RWPE1 (cell line): ENCODE measurements around the gene ZNF177.

Source experiments
- CTCF ChIA-PET: fragments of 350-600 bp; sonication (Branson Sonifier 250); formaldehyde crosslinking; extraction: SDS; loops from one replicate; lab custom pipeline; 2021; lab: Yijun Ruan, JAX
- POLR2A ChIA-PET: fragments of 400-600 bp; formaldehyde crosslinking; extraction: SDS; loops from one replicate; lab custom pipeline; 2020; ENCODE audit warnings: antibody characterized with exemption; ENCODE audit not compliant: low non-redundant PET; lab: Yijun Ruan, JAX
- DNase-seq: peaks from one replicate; pipeline ENCODE4 v3.0.0; 2012; ENCODE audit warnings: low spot score
- H3K27ac ChIP-seq: fragments of 450-650 bp; 2 replicates; pipeline ENCODE4 v1.5.1; 2017
- TF ChIP-seq, protein P1 (sequence below): fragments of 450-650 bp; conservative IDR thresholded peaks from 2 replicates; pipeline ENCODE4 v1.5.1; 2017; ENCODE audit warnings: low read depth, mild to moderate bottlenecking

Gene ZNF177

GRCh38 chr19:9407827-9408226 lies 45.0 kb downstream of the ZNF177 start:
- ChIA-PET POLR2A (no interaction called here), CTCF (interaction anchor here (0.7 kb wide), 1 partner anchor 55 kb away, joined by 6 read pairs; no protein-coding TSS in a partner anchor)
- H3K27ac ChIP-seq: no peak overlapping the region
- DNase-seq: no peak
- TF ChIP-seq, protein P1, sequence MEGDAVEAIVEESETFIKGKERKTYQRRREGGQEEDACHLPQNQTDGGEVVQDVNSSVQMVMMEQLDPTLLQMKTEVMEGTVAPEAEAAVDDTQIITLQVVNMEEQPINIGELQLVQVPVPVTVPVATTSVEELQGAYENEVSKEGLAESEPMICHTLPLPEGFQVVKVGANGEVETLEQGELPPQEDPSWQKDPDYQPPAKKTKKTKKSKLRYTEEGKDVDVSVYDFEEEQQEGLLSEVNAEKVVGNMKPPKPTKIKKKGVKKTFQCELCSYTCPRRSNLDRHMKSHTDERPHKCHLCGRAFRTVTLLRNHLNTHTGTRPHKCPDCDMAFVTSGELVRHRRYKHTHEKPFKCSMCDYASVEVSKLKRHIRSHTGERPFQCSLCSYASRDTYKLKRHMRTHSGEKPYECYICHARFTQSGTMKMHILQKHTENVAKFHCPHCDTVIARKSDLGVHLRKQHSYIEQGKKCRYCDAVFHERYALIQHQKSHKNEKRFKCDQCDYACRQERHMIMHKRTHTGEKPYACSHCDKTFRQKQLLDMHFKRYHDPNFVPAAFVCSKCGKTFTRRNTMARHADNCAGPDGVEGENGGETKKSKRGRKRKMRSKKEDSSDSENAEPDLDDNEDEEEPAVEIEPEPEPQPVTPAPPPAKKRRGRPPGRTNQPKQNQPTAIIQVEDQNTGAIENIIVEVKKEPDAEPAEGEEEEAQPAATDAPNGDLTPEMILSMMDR: no peak

GRCh38 chr19:9413240-9413954 lies 50.6 kb downstream of the ZNF177 start:
- ChIA-PET CTCF (no interaction called here), POLR2A (no interaction called here)

GRCh38 chr19:9427941-9428340 lies 65.1 kb downstream of the ZNF177 start:
- ChIA-PET CTCF (no interaction called here), POLR2A (no interaction called here)
- TF ChIP-seq, protein P1: no peak
- no peak for DNase-seq
- H3K27ac ChIP-seq: no peak overlapping the region

More at GRCh38 chr19:9413240-9413954, 50.6 kb downstream of the ZNF177 start:
- H3K27ac ChIP-seq: no peak overlapping the region
- TF ChIP-seq, protein P1: no peak
- no peak for DNase-seq

DNA sequence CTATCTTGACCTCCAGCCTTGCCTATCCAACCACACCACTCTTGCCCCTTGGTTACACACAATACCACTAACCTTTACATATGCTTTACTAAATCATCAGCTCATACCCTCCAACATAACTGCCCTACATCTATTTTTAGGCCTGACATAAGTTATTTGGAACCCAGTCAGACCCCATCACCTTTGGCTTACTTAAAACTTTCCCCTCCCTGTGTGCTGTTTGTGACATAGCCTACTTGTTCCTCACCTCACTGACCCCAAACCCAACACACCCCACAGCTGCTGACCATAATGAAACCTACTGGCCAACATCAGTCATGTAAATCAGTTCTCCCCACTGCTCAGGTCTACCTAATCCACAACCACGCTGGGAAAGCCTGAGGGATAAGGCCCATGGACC lies 67.6 kb downstream of the ZNF177 start:
- TF ChIP-seq, protein P1: no peak
- POLR2A ChIA-PET: no interaction called here
- no peak overlapping the region for H3K27ac ChIP-seq
- CTCF ChIA-PET: no interaction called here
- no peak for DNase-seq

DNA sequence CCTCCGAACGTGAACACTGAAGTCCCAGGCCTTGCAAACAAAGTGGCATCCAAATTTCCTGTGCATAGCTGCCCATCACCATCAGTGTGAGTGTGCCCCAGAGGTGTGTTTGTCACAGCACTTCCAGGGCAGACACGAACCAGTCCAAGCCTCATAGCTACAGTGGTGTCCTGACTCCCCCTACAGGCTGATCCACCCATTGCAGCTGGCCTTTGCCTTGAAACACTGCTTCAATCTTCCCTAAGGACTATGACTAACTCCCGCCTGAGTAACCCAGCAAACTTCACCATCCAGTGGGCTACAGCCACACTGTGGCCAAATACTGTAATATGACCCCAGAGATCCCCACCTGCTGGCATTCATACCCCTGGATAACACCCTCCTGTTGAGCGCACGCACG lies 68.7 kb downstream of the ZNF177 start:
- TF ChIP-seq, protein P1: no peak; the same call in 1 of the 2 replicates
- CTCF ChIA-PET: no interaction called here
- POLR2A ChIA-PET: no interaction called here
- peak; percentile 13 for DNase-seq
- H3K27ac ChIP-seq: no peak overlapping the region
